HAP-1 (cell line): Measurements from ENCODE around the gene RPSA.
"Not testable (repeated sequence)": the region's sequence is repeated elsewhere in the genome, so short reads cannot be mapped to it uniquely, and the experiment has no call there.

Experiments
- DNase-seq, 2 experiments: peaks; one replicate each; pipeline ENCODE4 v3.0.0-alpha.2; 2016 to 2020; ENCODE audit warnings: low spot score in 2 of 2
- H3K27me3 ChIP-seq: fragments of 250-450 bp; sonication (Bioruptor Pico); 2 replicates; pipeline ENCODE4 v1.5.1; 2020; ENCODE audit warnings: low read depth, mild to moderate bottlenecking, moderate library complexity
- H3K36me3 ChIP-seq: fragments of 250-450 bp; sonication (Bioruptor Pico); replicated peaks from 2 replicates; pipeline ENCODE4 v1.5.1; 2020; ENCODE audit warnings: mild to moderate bottlenecking
- H3K4me1 ChIP-seq: fragments of 250-450 bp; sonication (Bioruptor Pico); 2 replicates; pipeline ENCODE4 v1.5.1; 2020; ENCODE audit warnings: mild to moderate bottlenecking
- H3K4me3 ChIP-seq: fragments of 250-450 bp; sonication (Bioruptor Pico); 2 replicates; pipeline ENCODE4 v1.5.1; 2020; ENCODE audit warnings: mild to moderate bottlenecking, moderate library complexity
- H3K9me3 ChIP-seq: fragments of 250-450 bp; sonication (Bioruptor Pico); 2 replicates; pipeline ENCODE4 v1.5.1; 2020; ENCODE audit warnings: mild to moderate bottlenecking, moderate library complexity
- in situ Hi-C: fragments of 300-500 bp; cut with MboI; formaldehyde crosslinking; loops from 3 replicates; pipeline ENCODE4 v1.14.3; 2020; ENCODE audit warnings: low sequenced_read_pairs, inconsistent platforms, mixed read lengths

RPSA gene

GRCh38 chr3:39438880-39439279 lies 32.4 kb downstream of the RPSA start:
- no peaks in the 10 kb centered on the region for H3K9me3 ChIP-seq
- in situ Hi-C loops, result loop anchor here (25.0 kb wide), 1 partner anchor 873 kb away; the partner anchor contains the start of gene EIF1B
- H3K27me3 ChIP-seq, result no peaks in the 10 kb centered on the region; the same call in 1 of the 2 replicates
- no peaks in the 10 kb centered on the region for H3K36me3 ChIP-seq
- H3K4me1 ChIP-seq, result peaks cover 1% of the 10 kb centered on the region; the same call in 1 of the 2 replicates
- no peak for DNase-seq
- no peak overlapping the region for H3K4me3 ChIP-seq

- Histone ChIP-seq H3K36me3 (no peaks in the 10 kb centered on the region), H3K4me1 (peaks cover 2% of the 10 kb centered on the region; the same call in 1 of the 2 replicates)
- in situ Hi-C loops, result loop anchor here (25.0 kb wide), 1 partner anchor 872 kb away; the partner anchor contains the start of gene EIF1B
Measured at GRCh38 chr3:39440316-39440715, 33.8 kb downstream of the RPSA start.

GRCh38 chr3:39443530-39443929 lies 37.0 kb downstream of the RPSA start:
- peak in 1 of 2 experiments; percentile 18 for DNase-seq
- in situ Hi-C loops, result loop anchor here (25.0 kb wide), 1 partner anchor 869 kb away; the partner anchor contains the start of gene EIF1B
- no peaks in the 10 kb centered on the region for H3K9me3 ChIP-seq

More at GRCh38 chr3:39440316-39440715, 33.8 kb downstream of the RPSA start:
- no peaks in the 10 kb centered on the region; the same call in 1 of the 2 replicates for H3K27me3 ChIP-seq
- H3K4me3 ChIP-seq, result no peak overlapping the region
- H3K9me3 ChIP-seq, result no peaks in the 10 kb centered on the region
- DNase-seq, result no peak

GRCh38 chr3:39445927-39446326 lies 39.4 kb downstream of the RPSA start:
- Histone ChIP-seq H3K27me3 (no peaks in the 10 kb centered on the region; the same call in 1 of the 2 replicates), H3K9me3 (no peaks in the 10 kb centered on the region), H3K36me3 (no peaks in the 10 kb centered on the region), H3K4me1 (peaks cover 2% of the 10 kb centered on the region), H3K4me3 (no peak overlapping the region)
- in situ Hi-C loops, result loop anchor here (5.0 to 25.0 kb wide), 2 partner anchors 51 to 866 kb away; partner anchors contain the start of gene EIF1B
- DNase-seq, result no peak

More at GRCh38 chr3:39443530-39443929, 37.0 kb downstream of the RPSA start:
- no peaks in the 10 kb centered on the region for H3K36me3 ChIP-seq
- peaks cover 2% of the 10 kb centered on the region for H3K4me1 ChIP-seq
- no peaks in the 10 kb centered on the region; the same call in 1 of the 2 replicates for H3K27me3 ChIP-seq
- no peak overlapping the region for H3K4me3 ChIP-seq

- in situ Hi-C loops, result loop anchor here (5.0 to 25.0 kb wide), 2 partner anchors 51 to 866 kb away; partner anchors contain the start of gene EIF1B
Measured at GRCh38 chr3:39446444-39446843, 39.9 kb downstream of the RPSA start.

GRCh38 chr3:39447637-39448483 lies 41.3 kb downstream of the RPSA start:
- in situ Hi-C loops, result loop anchor here (5.0 to 25.0 kb wide), 2 partner anchors 49 to 864 kb away; partner anchors contain the start of gene EIF1B
- peak; percentile 86 to 87 for DNase-seq

More at GRCh38 chr3:39446444-39446843, 39.9 kb downstream of the RPSA start:
- peaks cover 2% of the 10 kb centered on the region for H3K4me1 ChIP-seq
- no peak overlapping the region for H3K4me3 ChIP-seq
- no peak for DNase-seq
- H3K36me3 ChIP-seq, result no peaks in the 10 kb centered on the region
- H3K27me3 ChIP-seq, result no peaks in the 10 kb centered on the region; the same call in 1 of the 2 replicates
- H3K9me3 ChIP-seq, result no peaks in the 10 kb centered on the region

GRCh38 chr3:39448506-39449233 lies 42.1 kb downstream of the RPSA start:
- DNase-seq, result no peak
- no peaks in the 10 kb centered on the region for H3K36me3 ChIP-seq
- no peaks in the 10 kb centered on the region for H3K9me3 ChIP-seq
- no peak overlapping the region for H3K4me3 ChIP-seq
- peaks cover 13% of the 10 kb centered on the region for H3K4me1 ChIP-seq
- no peaks in the 10 kb centered on the region for H3K27me3 ChIP-seq
- in situ Hi-C loops, result loop anchor here (5.0 to 25.0 kb wide), 2 partner anchors 49 to 864 kb away; partner anchors contain the start of gene EIF1B

More at GRCh38 chr3:39447637-39448483, 41.3 kb downstream of the RPSA start:
- no peaks in the 10 kb centered on the region for H3K36me3 ChIP-seq
- H3K4me3 ChIP-seq, result no peak overlapping the region
- H3K27me3 ChIP-seq, result no peaks in the 10 kb centered on the region
- peaks cover 6% of the 10 kb centered on the region for H3K4me1 ChIP-seq
- no peaks in the 10 kb centered on the region for H3K9me3 ChIP-seq

GRCh38 chr3:39449796-39450195 lies 43.3 kb downstream of the RPSA start:
- H3K9me3 ChIP-seq, result no peaks in the 10 kb centered on the region
- H3K36me3 ChIP-seq, result no peaks in the 10 kb centered on the region
- DNase-seq, result no peak
- H3K4me1 ChIP-seq, result peaks cover 12% of the 10 kb centered on the region
- in situ Hi-C loops, result loop anchor here (5.0 to 25.0 kb wide), 2 partner anchors 48 to 863 kb away; partner anchors contain the start of gene EIF1B
- no peak overlapping the region for H3K4me3 ChIP-seq
- no peaks in the 10 kb centered on the region for H3K27me3 ChIP-seq

GRCh38 chr3:39453134-39453533 lies 46.6 kb downstream of the RPSA start:
- Histone ChIP-seq H3K27me3 (no peaks in the 10 kb centered on the region), H3K4me1 (peaks cover 12% of the 10 kb centered on the region), H3K9me3 (no peaks in the 10 kb centered on the region), H3K36me3 (no peaks in the 10 kb centered on the region), H3K4me3 (no peak overlapping the region)
- in situ Hi-C loops, result no loop called here
- DNase-seq, result no peak

GRCh38 chr3:39453872-39454271 lies 47.4 kb downstream of the RPSA start:
- H3K4me3 ChIP-seq, H3K27me3 ChIP-seq, H3K36me3 ChIP-seq, in situ Hi-C loops, DNase-seq, H3K9me3 ChIP-seq: not testable (repeated sequence)
- H3K4me1 ChIP-seq, result peaks cover 12% of the 10 kb centered on the region

GRCh38 chr3:39454591-39455217 lies 48.2 kb downstream of the RPSA start:
- Histone ChIP-seq H3K9me3 (no peaks in the 10 kb centered on the region), H3K36me3 (no peaks in the 10 kb centered on the region), H3K4me1 (peaks cover 12% of the 10 kb centered on the region), H3K27me3 (no peaks in the 10 kb centered on the region), H3K4me3 (no peak overlapping the region)
- in situ Hi-C loops, result no loop called here
- DNase-seq, result no peak

GRCh38 chr3:39456159-39456558 lies 49.6 kb downstream of the RPSA start:
- DNase-seq, result no peak
- in situ Hi-C loops, result no loop called here
- Histone ChIP-seq H3K9me3 (no peaks in the 10 kb centered on the region), H3K27me3 (no peaks in the 10 kb centered on the region), H3K36me3 (no peaks in the 10 kb centered on the region), H3K4me3 (no peak overlapping the region), H3K4me1 (peaks cover 12% of the 10 kb centered on the region)

- in situ Hi-C loops, result no loop called here
- H3K4me1 ChIP-seq, result peaks cover 12% of the 10 kb centered on the region
Measured at GRCh38 chr3:39457361-39457760, 50.8 kb downstream of the RPSA start.

More at GRCh38 chr3:39457361-39457760, 50.8 kb downstream of the RPSA start:
- Histone ChIP-seq H3K9me3 (no peaks in the 10 kb centered on the region), H3K4me3 (no peak overlapping the region), H3K36me3 (no peaks in the 10 kb centered on the region), H3K27me3 (no peaks in the 10 kb centered on the region)
- no peak for DNase-seq
